Neural progenitor cell (in vitro differentiated cells): ENCODE measurements around the gene LRBA. TPM values are rescaled to one million over a fixed set of nuclear protein-coding genes. Genes with fewer than 3 reads are reported as not detected.
A peak's percentile ranks its signal among the peaks of the same experiment; 100 is the strongest.

ENCODE experiments used
- DNase-seq: peaks from one replicate; pipeline ENCODE4 v3.0.0-alpha.2; 2016; ENCODE audit warnings: low spot score
- H2AFZ ChIP-seq: fragments of 200-600 bp; sonication (generic); replicated peaks from 2 replicates; pipeline ENCODE4 v1.6.1; 2016; ENCODE audit warnings: antibody characterized with exemption
- H3F3A ChIP-seq: fragments of 200-600 bp; sonication (generic); 2 replicates; pipeline ENCODE4 v1.6.1; 2016; ENCODE audit warnings: antibody characterized with exemption, low read depth
- H3K27ac ChIP-seq: fragments of 200-600 bp; sonication (generic); 2 replicates; pipeline ENCODE4 v1.5.1; 2016; ENCODE audit warnings: mild to moderate bottlenecking
- H3K27me3 ChIP-seq: fragments of 200-600 bp; sonication (generic); 2 replicates; pipeline ENCODE4 v1.6.1; 2016; ENCODE audit warnings: mild to moderate bottlenecking, moderate library complexity
- H3K36me3 ChIP-seq: fragments of 200-600 bp; sonication (generic); 2 replicates; pipeline ENCODE4 v1.5.1; 2016
- H3K4me1 ChIP-seq: fragments of 200-600 bp; sonication (generic); 2 replicates; pipeline ENCODE4 v1.6.1; 2016; ENCODE audit warnings: mixed run types
- H3K4me2 ChIP-seq: fragments of 200-600 bp; sonication (generic); 2 replicates; pipeline ENCODE4 v1.6.1; 2016
- H3K4me3 ChIP-seq: fragments of 200-600 bp; sonication (generic); 2 replicates; pipeline ENCODE4 v1.5.1; 2016
- H3K79me2 ChIP-seq: fragments of 200-600 bp; sonication (generic); 2 replicates; pipeline ENCODE4 v1.6.1; 2016; ENCODE audit warnings: low read depth
- H3K9ac ChIP-seq: fragments of 200-600 bp; sonication (generic); 2 replicates; pipeline ENCODE4 v1.6.1; 2016
- H3K9me3 ChIP-seq: fragments of 200-600 bp; sonication (generic); 2 replicates; pipeline ENCODE4 v1.5.1; 2016; ENCODE audit warnings: low read depth
- H4K20me1 ChIP-seq: fragments of 200-600 bp; sonication (generic); 2 replicates; pipeline ENCODE4 v1.6.1; 2016; ENCODE audit warnings: low read depth
- H3K27ac Mint-ChIP-seq: 3 replicates; pipeline ENCODE4 v1.8.0; 2021; ENCODE audit warnings: mixed read lengths
- H3K27me3 Mint-ChIP-seq: 2 replicates; pipeline ENCODE4 v1.8.0; 2022; ENCODE audit warnings: low read depth, mild to moderate bottlenecking, inconsistent platforms, moderate library complexity, mixed read lengths; ENCODE audit not compliant: insufficient read depth
- H3K36me3 Mint-ChIP-seq: 3 replicates; pipeline ENCODE4 v1.8.0; 2021; ENCODE audit warnings: mixed read lengths
- H3K4me1 Mint-ChIP-seq: 3 replicates; pipeline ENCODE4 v1.8.0; 2021; ENCODE audit warnings: mixed read lengths
- H3K4me3 Mint-ChIP-seq: 3 replicates; pipeline ENCODE4 v1.8.0; 2021; ENCODE audit warnings: mild to moderate bottlenecking, moderate library complexity, mixed read lengths
- H3K9me3 Mint-ChIP-seq: 3 replicates; pipeline ENCODE4 v1.8.0; 2020; ENCODE audit warnings: mixed read lengths
- EZH2 ChIP-seq: fragments of 200-600 bp; sonication (generic); IDR thresholded peaks from 2 replicates; pipeline ENCODE4 v1.6.1; 2017; ENCODE audit warnings: antibody characterized with exemption, mild to moderate bottlenecking, moderate library complexity
- EZH2phosphoT487 ChIP-seq: fragments of 200-600 bp; sonication (generic); IDR thresholded peaks from 2 replicates; pipeline ENCODE4 v1.6.1; 2017; ENCODE audit warnings: antibody characterized with exemption
- total RNA-seq: library from RNA; depleted of rRNA; stranded (reverse); fragments of >200 nt; gene quantifications from 2 replicates; pipeline ENCODE4 v1.2.3, GENCODE V29; 2015; ENCODE audit warnings: low replicate concordance
- TF ChIP-seq, protein P1 (sequence below): fragments of 200-600 bp; sonication (generic); IDR thresholded peaks from 2 replicates; pipeline ENCODE4 v1.5.1; 2017; ENCODE audit warnings: antibody characterized with exemption, mild to moderate bottlenecking

The LRBA gene
- total RNA-seq, 1 donor from 2014 or later: 111 TPM

DNA sequence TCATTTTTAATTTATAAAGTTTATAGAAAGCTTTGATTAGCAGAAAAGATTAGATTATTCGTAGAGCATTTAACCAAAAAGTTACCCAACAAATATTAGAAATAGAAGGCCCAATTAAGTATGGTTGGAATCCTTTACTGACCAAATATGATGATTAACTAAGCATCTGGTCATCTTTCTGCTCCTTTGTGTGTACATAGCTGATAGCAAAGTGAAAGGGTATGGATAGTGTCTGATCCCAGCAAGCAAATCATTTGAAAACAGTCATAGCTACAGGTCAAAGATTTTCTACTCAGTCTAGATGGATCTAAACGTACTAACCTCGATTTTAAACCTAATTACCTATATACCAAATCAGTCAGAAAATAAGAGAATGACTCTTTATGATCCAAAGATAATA lies 440.4 kb downstream of the LRBA start:
- H3K36me3 Mint-ChIP-seq: no peaks in the 10 kb centered on the region
- peaks cover 35% of the 10 kb centered on the region for H3K4me1 ChIP-seq
- H3F3A ChIP-seq: peaks cover 20% of the 10 kb centered on the region
- H3K27me3 Mint-ChIP-seq: peaks cover 4% of the 10 kb centered on the region
- H3K9me3 ChIP-seq: no peaks in the 10 kb centered on the region
- no peak overlapping the region for H3K4me2 ChIP-seq
- no peak overlapping the region for H3K27ac ChIP-seq
- peaks cover 29% of the 10 kb centered on the region for H3K4me1 Mint-ChIP-seq
- TF ChIP-seq EZH2phosphoT487: no peak
- no peak for TF ChIP-seq EZH2
- TF ChIP-seq, protein P1, sequence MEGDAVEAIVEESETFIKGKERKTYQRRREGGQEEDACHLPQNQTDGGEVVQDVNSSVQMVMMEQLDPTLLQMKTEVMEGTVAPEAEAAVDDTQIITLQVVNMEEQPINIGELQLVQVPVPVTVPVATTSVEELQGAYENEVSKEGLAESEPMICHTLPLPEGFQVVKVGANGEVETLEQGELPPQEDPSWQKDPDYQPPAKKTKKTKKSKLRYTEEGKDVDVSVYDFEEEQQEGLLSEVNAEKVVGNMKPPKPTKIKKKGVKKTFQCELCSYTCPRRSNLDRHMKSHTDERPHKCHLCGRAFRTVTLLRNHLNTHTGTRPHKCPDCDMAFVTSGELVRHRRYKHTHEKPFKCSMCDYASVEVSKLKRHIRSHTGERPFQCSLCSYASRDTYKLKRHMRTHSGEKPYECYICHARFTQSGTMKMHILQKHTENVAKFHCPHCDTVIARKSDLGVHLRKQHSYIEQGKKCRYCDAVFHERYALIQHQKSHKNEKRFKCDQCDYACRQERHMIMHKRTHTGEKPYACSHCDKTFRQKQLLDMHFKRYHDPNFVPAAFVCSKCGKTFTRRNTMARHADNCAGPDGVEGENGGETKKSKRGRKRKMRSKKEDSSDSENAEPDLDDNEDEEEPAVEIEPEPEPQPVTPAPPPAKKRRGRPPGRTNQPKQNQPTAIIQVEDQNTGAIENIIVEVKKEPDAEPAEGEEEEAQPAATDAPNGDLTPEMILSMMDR: no peak
- H3K4me3 Mint-ChIP-seq: no peak overlapping the region
- no peaks in the 10 kb centered on the region for H3K9me3 Mint-ChIP-seq
- no peaks in the 10 kb centered on the region for H3K27me3 ChIP-seq
- H3K27ac Mint-ChIP-seq: no peak overlapping the region
- peaks cover 4% of the 10 kb centered on the region for H4K20me1 ChIP-seq
- no peak overlapping the region for H3K9ac ChIP-seq
- DNase-seq: no peak
- no peak overlapping the region for H2AFZ ChIP-seq
- H3K4me3 ChIP-seq: no peak overlapping the region
- no peaks in the 10 kb centered on the region for H3K36me3 ChIP-seq
- peaks cover 45% of the 10 kb centered on the region for H3K79me2 ChIP-seq

DNA sequence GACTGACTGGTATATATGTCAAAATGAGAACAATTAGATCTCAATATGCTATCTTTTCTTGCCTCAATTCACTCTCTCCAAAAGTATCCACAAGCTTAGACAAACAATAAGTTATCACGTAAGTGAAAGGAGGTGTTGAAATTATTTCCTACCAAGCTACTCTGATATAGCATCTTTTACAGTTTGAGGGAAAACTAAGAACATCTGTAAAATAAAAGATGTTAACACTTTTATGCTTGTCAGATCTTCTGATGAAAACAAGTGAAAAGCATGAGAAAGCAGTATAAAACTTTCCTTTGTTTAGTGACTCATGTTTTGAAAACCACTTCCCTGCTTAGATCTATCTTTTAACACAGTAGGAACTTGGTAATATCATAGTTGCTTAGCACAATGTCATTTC lies 441.6 kb downstream of the LRBA start:
- H3K9me3 ChIP-seq: no peaks in the 10 kb centered on the region
- no peak overlapping the region for H3K4me3 ChIP-seq
- no peaks in the 10 kb centered on the region for H3K27me3 ChIP-seq
- no peak overlapping the region for H3K27ac ChIP-seq
- Mint-ChIP-seq H3K36me3 (no peaks in the 10 kb centered on the region), H3K27ac (no peak overlapping the region), H3K4me3 (no peak overlapping the region), H3K4me1 (peaks cover 22% of the 10 kb centered on the region), H3K9me3 (no peaks in the 10 kb centered on the region), H3K27me3 (no peaks in the 10 kb centered on the region)
- no peak for DNase-seq
- H3K4me1 ChIP-seq: peaks cover 30% of the 10 kb centered on the region
- peaks cover 8% of the 10 kb centered on the region for H3F3A ChIP-seq
- H3K36me3 ChIP-seq: no peaks in the 10 kb centered on the region
- H4K20me1 ChIP-seq: peaks cover 4% of the 10 kb centered on the region
- H3K4me2 ChIP-seq: no peak overlapping the region
- no peak overlapping the region for H3K9ac ChIP-seq
- H2AFZ ChIP-seq: no peak overlapping the region
- no peak for TF ChIP-seq EZH2
- peaks cover 40% of the 10 kb centered on the region for H3K79me2 ChIP-seq

DNA sequence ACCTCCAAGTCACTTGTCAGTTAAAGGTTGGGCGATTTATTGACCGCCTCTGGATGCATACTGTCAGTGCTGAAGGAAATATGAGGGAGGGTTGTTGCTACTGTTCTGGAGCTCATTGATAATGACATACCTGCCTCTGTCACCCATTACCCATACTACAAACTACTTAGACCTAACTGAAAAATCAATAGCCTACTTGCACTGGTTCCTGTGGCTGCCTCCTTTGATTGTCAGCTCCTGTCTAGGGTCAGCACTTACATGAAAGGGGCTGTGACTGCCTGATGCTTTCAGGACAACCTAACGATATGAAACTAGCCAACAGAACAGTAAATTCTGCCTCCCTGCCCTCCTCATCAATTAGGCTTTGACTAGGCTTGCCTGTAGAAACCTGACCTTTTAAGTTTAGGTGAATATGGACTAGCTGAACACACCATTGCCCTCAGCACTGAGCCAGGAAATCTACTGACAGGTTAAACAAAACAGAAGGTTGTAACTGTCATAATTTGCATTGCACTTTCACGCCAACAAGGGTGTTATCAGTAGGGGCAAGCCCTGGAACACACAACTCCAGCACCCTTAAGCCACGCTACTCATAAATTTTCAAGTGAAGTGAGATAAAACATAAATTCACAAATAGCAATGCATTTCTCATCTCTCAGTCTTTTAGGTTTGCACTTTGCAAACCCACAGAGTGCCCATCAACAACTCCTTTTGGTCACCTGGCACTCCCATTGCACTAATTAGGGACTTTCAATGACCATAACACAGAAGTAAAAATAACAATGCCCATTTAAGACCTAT lies 442.2 kb downstream of the LRBA start:
- peak overlapping the region; percentile 27 for H3K27ac Mint-ChIP-seq
- no peaks in the 10 kb centered on the region for H3K36me3 Mint-ChIP-seq
- H3K4me2 ChIP-seq: no peak overlapping the region

More for the DNA sequence above, 442.2 kb downstream of the LRBA start:
- H3K27ac ChIP-seq: no peak overlapping the region
- H3K27me3 ChIP-seq: no peaks in the 10 kb centered on the region
- no peak overlapping the region for H3K4me3 ChIP-seq
- peaks cover 3% of the 10 kb centered on the region for H3F3A ChIP-seq
- no peak overlapping the region for H2AFZ ChIP-seq
- DNase-seq: no peak
- H3K9me3 ChIP-seq: no peaks in the 10 kb centered on the region
- H3K4me1 ChIP-seq: peaks cover 24% of the 10 kb centered on the region
- H3K79me2 ChIP-seq: peaks cover 34% of the 10 kb centered on the region
- H4K20me1 ChIP-seq: peaks cover 4% of the 10 kb centered on the region
- H3K27me3 Mint-ChIP-seq: no peaks in the 10 kb centered on the region
- H3K9ac ChIP-seq: no peak overlapping the region
- no peak overlapping the region for H3K4me3 Mint-ChIP-seq
- peaks cover 19% of the 10 kb centered on the region for H3K4me1 Mint-ChIP-seq
- TF ChIP-seq, protein P1: no peak
- TF ChIP-seq EZH2 (no peak), EZH2phosphoT487 (no peak)
- H3K36me3 ChIP-seq: no peaks in the 10 kb centered on the region
- no peaks in the 10 kb centered on the region for H3K9me3 Mint-ChIP-seq
